HG02840 (cell line): ENCODE results near the gene C12orf42.
A peak's percentile ranks its signal among the peaks of the same experiment; 100 is the strongest.
"Not testable (repeated sequence)": the region's sequence is repeated elsewhere in the genome, so short reads cannot be mapped to it uniquely, and the experiment has no call there.

Source experiments
- ATAC-seq: cut with Tn5 transposase; IDR thresholded peaks from one replicate; pipeline ENCODE4 v1.9.1; 2021; ENCODE audit warnings: mild to moderate bottlenecking, moderate library complexity, moderate number of reproducible peaks; ENCODE audit not compliant: unreplicated experiment, low FRiP score

The C12orf42 gene

DNA sequence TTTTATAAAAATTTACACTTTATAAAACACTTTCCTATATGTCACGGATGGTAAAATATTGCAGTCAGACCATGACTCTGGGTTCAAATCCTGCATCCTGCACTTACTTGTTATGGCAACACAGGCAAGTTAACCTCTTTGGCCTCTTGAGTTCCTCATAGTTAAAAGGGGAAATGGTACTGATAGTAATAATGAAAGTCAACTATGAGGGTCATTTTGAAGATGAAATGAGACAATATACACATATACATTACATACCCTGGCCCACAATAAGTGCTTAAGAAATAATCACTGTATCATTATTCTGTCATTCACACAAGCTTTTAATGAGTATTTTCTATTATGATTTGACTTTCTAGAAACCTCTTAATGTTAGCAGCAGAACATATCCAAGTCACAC is 64.4 kb downstream of the C12orf42 start:
- no peak for ATAC-seq

DNA sequence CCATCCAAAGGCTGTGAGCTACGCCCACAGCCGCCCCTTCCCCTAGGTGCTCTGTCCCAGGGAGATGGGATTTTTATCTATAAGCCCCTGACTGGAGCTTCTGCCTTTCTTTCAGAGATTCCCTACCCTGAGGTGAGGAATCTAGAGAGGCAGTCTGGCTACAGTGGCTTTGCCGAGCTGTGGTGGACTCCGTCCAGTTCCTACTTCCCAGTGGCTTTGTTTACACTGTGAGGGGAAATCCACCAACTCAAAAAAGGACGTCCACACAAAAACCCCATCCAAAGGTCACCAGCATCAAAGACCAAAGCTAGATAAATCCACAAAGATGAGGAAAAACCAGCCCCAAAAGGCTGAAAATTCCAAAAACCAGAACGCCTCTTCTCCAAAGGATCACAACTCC is 70.1 kb downstream of the C12orf42 start:
- ATAC-seq = not testable (repeated sequence)

GRCh38 chr12:103424849-103425586 is 70.8 kb downstream of the C12orf42 start:
- ATAC-seq = not testable (repeated sequence)

DNA sequence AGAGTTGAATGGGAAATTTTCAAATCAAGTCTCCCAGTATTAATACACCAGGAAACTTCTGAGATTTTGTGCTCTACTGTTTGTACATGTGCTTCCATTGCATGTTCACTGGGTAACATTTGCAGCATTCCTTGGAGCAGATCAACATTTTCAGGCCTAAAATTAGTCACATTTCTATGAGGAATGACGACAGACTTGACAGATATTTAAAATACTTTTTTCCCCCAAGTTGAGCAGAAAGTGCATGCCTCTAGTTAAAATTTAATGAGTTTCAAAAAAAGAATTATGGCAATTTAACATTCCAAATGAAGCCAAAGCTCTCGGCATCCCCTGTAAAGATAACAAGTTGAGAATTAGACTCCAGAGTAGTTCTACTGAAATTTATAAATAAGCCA is 72.3 kb downstream of the C12orf42 start:
- no peak for ATAC-seq

GRCh38 chr12:103422746-103423515 is 72.8 kb downstream of the C12orf42 start:
- ATAC-seq = no peak

DNA sequence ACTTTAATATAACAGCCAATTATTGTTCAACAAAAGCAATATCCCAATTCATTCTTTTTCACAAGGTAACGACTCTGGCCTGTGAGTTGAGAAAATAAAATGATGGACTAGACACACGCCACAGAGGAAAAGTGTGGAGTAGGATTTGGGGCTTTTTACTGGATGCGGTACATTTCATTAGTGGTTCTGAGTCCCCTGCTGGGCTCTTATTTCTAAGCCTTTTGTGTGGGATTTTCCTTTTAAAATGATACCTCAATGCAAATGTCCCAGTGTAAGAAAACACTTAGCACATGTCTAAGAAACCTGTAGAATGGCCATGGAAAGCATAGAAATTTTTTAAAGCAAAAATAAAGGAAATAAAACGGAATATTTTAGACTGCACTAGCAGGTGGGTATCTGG is 73.4 kb downstream of the C12orf42 start:
- no peak for ATAC-seq

DNA sequence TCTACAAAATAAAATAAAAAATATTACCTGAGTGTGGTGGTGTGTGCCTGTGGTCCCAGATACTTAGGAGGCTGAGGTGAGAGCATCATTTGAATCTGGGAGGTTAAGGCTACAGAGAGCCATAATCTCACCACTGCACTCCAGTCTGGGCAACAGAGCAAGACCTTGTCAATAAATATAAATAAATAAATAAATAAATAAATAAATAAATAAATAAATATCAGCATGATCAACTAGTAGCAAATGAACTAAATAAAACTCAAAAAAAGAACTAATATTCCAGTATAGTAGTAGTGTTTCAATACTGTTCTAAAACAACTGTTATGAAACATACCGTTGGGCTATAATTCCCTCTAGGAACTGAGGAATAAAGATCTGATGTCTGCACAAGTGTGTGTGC is 74.4 kb downstream of the C12orf42 start:
- no peak for ATAC-seq

GRCh38 chr12:103415681-103416080 is 80.1 kb downstream of the C12orf42 start:
- ATAC-seq = no peak

DNA sequence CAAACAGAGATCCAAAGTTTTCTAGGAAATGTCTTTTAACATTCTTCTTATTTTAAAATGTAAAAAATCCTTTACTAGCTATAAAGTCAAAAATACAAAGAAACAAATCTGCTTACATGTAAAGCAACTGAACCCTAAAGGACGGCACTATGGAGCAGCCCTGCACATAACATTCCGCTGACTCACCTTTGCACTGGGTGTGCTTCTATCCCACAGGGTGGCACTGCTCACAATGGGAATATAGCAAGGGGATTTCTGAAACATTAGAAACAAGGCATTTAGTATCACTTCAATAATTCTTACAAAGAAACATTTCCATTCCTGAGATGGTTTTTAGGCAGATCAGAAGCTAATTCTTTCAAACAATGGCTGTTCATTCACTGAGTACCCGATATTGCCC is 94.3 kb downstream of the C12orf42 start:
- ATAC-seq = no peak

GRCh38 chr12:103399986-103400385 is 95.8 kb downstream of the C12orf42 start:
- ATAC-seq = no peak

DNA sequence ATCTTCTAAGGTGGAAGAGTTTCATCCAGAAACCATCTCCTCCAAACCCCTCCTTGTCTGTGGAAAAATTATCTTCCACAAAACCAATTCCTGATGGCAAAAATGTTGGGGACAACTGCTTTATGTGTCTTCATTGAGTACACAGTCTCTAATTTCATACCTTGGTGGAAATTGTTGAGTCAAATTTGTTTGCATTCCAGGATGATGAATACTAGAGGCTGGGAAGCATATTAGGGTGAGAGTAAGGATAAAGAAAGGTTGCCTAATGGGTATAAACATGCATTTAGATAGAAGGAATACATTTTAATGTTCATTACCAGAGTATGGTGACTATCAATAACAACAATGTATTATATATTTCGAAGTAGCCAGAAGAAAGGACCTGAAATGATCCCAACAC is 98.2 kb downstream of the C12orf42 start:
- no peak for ATAC-seq

DNA sequence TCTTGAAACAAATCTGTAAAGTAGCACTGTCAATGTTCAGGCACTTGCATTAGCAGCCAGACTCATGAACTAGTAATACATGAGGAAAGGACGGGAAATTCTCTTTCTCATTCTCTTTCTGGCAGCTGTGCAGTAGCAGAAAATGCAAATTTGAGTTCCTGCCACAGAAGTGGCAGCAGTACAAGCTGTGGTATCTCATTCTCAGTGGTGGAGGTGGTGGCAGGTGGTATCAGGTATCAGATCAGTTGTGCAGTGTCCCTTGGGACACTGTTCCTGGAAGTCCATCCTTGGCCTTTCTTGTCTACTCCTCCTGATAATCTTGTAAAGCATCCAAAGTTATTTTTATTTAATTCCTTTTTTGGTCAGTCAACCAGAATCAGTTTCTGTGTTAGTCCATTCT is 103.0 kb downstream of the C12orf42 start:
- ATAC-seq = peak; percentile 91

DNA sequence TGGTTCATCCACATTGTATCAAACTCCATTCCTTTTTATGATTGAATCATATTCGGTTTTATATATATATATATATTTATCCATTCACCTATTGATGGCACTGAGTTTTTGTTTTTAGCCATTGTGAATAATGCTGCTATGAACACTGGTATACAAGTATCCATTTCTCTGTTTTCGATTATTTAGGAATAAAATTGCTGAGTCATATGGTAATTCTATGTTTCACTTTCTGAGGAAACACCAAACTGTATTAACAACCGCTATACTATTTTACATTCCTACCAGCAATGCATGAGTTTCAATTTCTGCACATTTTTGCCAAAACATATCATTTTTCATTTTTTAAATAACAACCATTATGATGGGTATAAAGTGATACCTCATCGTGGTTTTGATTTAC is 104.7 kb downstream of the C12orf42 start:
- no peak for ATAC-seq

GRCh38 chr12:103387385-103387784 is 108.4 kb downstream of the C12orf42 start:
- no peak for ATAC-seq

- no peak for ATAC-seq
Measured at GRCh38 chr12:103386451-103386850, 109.3 kb downstream of the C12orf42 start.

GRCh38 chr12:103382736-103383346 is 112.9 kb downstream of the C12orf42 start:
- ATAC-seq = no peak

- ATAC-seq = no peak
Measured at GRCh38 chr12:103382119-103382518, 113.6 kb downstream of the C12orf42 start.

GRCh38 chr12:103379670-103380069 is 116.1 kb downstream of the C12orf42 start:
- no peak for ATAC-seq

DNA sequence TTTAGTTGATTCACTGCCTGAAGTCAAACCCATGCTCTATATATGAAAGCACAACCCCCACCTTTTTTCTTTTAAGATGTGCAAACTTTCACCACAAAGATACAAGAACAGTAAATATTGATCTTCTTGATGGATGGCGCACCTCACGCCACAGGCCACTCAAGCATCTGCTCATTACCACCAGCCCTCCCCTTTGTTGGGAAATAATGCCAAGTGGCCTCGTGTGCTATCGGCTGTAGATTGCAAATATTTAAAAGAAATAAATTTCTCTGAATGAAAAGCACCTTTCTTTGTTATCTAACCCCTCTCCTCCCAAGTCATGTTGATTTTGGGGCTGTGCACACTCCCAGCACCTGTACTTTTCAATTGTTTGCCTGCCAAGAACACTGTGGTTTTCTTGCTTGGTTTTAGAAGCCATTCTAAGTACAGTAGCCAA is 122.7 kb downstream of the C12orf42 start:
- ATAC-seq = no peak

DNA sequence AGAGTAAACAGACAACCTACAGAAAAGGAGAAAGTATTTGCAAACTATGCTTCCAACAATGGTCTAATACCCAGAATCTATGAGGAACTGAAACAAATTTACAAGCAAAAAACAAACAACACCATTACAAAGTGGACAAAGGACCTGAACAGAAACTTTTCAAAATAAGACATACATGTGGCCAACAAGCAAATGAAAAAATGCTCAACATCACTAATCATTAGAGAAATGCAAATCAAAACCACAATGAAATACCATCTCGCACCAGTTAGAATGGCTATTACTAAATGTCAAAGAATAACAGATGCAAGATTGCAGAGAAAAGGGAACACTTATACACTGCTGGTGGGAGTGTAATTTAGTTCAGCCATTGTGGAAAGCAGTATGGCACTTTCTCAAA is 125.8 kb downstream of the C12orf42 start:
- peak; percentile 80 for ATAC-seq

DNA sequence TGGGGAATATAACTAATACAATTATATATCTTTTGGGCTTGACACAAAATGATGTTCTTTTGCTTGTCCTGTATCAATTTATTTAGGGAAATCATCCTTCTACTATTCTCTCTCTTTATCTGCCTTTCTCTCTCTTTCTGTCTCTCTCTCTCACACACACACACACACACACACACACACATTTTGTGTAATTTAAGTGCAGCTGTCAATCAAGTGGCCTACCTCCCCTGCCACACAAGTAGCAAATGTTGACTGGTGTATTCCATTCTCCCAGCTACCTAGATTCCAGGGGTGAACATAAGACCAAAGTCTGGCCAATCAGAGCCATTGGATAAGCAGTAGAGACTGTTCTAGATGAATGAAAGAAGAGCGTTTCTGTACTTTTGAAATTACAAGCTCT is 127.6 kb downstream of the C12orf42 start:
- ATAC-seq = no peak
